HL-60 (cell line): ENCODE results near the gene PLIN1.

ENCODE experiments used
- GABPA ChIP-seq: IDR thresholded peaks from 2 replicates; pipeline ENCODE4 v1.6.1; 2012; ENCODE audit warnings: low read depth
- POLR2AphosphoS5 ChIP-seq: IDR thresholded peaks from 2 replicates; pipeline ENCODE4 v1.6.1; 2012; ENCODE audit warnings: low read depth
- SPI1 ChIP-seq: IDR thresholded peaks from 2 replicates; pipeline ENCODE4 v1.6.1; 2012; ENCODE audit warnings: low read depth, mild to moderate bottlenecking, borderline replicate concordance
- TF ChIP-seq, protein P1 (sequence below): IDR thresholded peaks from 2 replicates; pipeline ENCODE4 v1.6.1; 2012; ENCODE audit warnings: low read depth; ENCODE audit not compliant: insufficient replicate concordance
- TF ChIP-seq, protein P2 (sequence below): IDR thresholded peaks from one replicate; pipeline ENCODE4 v1.5.1; 2011; ENCODE audit warnings: low read length, control low read depth, inconsistent platforms; ENCODE audit not compliant: insufficient read depth

DNA sequence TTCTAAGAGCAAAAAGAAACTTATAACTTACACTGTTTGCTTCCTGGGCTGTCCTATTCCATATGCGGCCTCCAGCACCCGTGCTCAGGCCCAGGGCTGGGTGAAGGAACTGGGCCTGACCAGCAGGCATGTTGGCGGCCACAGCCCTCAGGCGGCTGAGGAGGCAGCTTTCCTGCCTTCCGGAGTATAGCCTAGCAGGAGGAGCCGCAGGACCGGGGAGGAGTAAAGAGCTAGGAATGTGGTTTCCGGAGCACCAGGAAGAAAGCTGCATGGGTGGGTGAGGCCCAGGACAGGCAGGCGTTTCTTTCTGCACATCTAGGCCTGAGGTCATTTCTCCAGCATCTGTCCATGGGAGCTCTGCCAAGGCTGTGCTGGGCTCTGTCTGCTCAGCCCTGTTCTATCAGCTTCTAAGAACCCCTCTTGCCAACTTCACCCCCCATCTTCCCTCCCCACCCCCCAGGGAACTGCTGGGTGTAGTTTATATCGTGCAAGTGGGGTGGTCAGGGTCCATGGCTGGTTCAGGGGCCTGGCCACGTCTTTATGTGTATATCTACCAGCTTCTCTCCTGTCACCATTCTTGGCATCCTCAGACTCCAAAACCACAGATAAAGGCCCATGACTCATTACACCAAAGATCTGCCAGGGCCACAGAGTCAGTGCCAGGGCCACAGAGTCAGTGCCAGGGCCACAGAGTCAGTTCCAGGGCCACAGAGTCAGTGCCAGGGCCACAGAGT, 16.1 kb downstream of the PLIN1 start:
- no peak for TF ChIP-seq POLR2AphosphoS5
- TF ChIP-seq, protein P1, sequence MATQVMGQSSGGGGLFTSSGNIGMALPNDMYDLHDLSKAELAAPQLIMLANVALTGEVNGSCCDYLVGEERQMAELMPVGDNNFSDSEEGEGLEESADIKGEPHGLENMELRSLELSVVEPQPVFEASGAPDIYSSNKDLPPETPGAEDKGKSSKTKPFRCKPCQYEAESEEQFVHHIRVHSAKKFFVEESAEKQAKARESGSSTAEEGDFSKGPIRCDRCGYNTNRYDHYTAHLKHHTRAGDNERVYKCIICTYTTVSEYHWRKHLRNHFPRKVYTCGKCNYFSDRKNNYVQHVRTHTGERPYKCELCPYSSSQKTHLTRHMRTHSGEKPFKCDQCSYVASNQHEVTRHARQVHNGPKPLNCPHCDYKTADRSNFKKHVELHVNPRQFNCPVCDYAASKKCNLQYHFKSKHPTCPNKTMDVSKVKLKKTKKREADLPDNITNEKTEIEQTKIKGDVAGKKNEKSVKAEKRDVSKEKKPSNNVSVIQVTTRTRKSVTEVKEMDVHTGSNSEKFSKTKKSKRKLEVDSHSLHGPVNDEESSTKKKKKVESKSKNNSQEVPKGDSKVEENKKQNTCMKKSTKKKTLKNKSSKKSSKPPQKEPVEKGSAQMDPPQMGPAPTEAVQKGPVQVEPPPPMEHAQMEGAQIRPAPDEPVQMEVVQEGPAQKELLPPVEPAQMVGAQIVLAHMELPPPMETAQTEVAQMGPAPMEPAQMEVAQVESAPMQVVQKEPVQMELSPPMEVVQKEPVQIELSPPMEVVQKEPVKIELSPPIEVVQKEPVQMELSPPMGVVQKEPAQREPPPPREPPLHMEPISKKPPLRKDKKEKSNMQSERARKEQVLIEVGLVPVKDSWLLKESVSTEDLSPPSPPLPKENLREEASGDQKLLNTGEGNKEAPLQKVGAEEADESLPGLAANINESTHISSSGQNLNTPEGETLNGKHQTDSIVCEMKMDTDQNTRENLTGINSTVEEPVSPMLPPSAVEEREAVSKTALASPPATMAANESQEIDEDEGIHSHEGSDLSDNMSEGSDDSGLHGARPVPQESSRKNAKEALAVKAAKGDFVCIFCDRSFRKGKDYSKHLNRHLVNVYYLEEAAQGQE = no peak
- TF ChIP-seq, protein P2, sequence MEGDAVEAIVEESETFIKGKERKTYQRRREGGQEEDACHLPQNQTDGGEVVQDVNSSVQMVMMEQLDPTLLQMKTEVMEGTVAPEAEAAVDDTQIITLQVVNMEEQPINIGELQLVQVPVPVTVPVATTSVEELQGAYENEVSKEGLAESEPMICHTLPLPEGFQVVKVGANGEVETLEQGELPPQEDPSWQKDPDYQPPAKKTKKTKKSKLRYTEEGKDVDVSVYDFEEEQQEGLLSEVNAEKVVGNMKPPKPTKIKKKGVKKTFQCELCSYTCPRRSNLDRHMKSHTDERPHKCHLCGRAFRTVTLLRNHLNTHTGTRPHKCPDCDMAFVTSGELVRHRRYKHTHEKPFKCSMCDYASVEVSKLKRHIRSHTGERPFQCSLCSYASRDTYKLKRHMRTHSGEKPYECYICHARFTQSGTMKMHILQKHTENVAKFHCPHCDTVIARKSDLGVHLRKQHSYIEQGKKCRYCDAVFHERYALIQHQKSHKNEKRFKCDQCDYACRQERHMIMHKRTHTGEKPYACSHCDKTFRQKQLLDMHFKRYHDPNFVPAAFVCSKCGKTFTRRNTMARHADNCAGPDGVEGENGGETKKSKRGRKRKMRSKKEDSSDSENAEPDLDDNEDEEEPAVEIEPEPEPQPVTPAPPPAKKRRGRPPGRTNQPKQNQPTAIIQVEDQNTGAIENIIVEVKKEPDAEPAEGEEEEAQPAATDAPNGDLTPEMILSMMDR = no peak
- no peak for TF ChIP-seq GABPA
- no peak for TF ChIP-seq SPI1
